ENCODE measurements around the gene CD164.

DNA sequence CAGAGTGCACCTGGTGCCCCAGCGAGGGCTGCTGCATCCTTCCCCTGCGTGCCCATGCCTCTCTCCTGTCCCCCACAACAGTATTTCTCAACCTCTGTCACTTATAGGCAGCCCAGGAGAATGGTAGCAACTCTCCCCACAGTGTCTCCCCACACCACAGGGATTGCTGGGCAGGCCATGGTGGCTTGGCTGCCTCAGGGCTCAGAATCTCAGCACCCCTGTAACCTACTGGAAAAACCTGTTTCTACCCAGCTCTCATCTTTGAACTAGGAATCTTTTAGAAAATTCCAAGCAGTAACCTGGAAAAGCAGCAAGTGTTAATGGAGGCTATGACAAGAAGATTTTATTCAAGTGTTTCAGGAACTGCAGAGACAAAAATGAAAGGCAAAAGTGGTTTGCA lies 38.0 kb downstream of the CD164 start:
- TF ChIP-seq, protein P1, sequence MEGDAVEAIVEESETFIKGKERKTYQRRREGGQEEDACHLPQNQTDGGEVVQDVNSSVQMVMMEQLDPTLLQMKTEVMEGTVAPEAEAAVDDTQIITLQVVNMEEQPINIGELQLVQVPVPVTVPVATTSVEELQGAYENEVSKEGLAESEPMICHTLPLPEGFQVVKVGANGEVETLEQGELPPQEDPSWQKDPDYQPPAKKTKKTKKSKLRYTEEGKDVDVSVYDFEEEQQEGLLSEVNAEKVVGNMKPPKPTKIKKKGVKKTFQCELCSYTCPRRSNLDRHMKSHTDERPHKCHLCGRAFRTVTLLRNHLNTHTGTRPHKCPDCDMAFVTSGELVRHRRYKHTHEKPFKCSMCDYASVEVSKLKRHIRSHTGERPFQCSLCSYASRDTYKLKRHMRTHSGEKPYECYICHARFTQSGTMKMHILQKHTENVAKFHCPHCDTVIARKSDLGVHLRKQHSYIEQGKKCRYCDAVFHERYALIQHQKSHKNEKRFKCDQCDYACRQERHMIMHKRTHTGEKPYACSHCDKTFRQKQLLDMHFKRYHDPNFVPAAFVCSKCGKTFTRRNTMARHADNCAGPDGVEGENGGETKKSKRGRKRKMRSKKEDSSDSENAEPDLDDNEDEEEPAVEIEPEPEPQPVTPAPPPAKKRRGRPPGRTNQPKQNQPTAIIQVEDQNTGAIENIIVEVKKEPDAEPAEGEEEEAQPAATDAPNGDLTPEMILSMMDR (IDR thresholded peaks at IDR 0.05) = no peak
- no peak for TF ChIP-seq POLR2AphosphoS5 (IDR thresholded peaks at IDR 0.05; ENCODE audit: low read depth, low read length)
- no peak for TF ChIP-seq REST (IDR thresholded peaks at IDR 0.05; ENCODE audit: insufficient read depth in 1 of 2, low read depth in 2 of 2, low read length in 1 of 2)
